Lower lobe of right lung (tissue), 2 donors: Measurements from ENCODE around the gene LMF1. TPM values are rescaled to one million over a fixed set of nuclear protein-coding genes. Genes with fewer than 3 reads are reported as not detected.

Source experiments
- ATAC-seq, 2 donors: fragments of 200-7000 bp; cut with Tn5 transposase; one replicate each; pipeline ENCODE4 v1.9.1; 2020 to 2022; ENCODE audit warnings: mild to moderate bottlenecking in 2 of 2, moderate library complexity in 2 of 2
- DNase-seq: peaks from one replicate; pipeline ENCODE4 v3.0.0-alpha.2; 2020
- H3K27ac ChIP-seq: fragments of 200-600 bp; one replicate; pipeline ENCODE4 v1.8.0; 2022
- H3K27me3 ChIP-seq: fragments of 200-600 bp; one replicate; pipeline ENCODE4 v1.8.0; 2022; ENCODE audit warnings: low read depth
- H3K36me3 ChIP-seq: fragments of 200-600 bp; one replicate; pipeline ENCODE4 v1.8.0; 2022; ENCODE audit warnings: mild to moderate bottlenecking
- H3K4me1 ChIP-seq: fragments of 200-600 bp; one replicate; pipeline ENCODE4 v1.8.0; 2022
- H3K4me3 ChIP-seq: fragments of 200-600 bp; one replicate; pipeline ENCODE4 v1.8.0; 2022; ENCODE audit warnings: mild to moderate bottlenecking
- H3K9me3 ChIP-seq: fragments of 200-600 bp; one replicate; pipeline ENCODE4 v1.8.0; 2022
- intact Hi-C: fragments of 100-400 bp; cut with DNase I; formaldehyde crosslinking; loops from one replicate; pipeline ENCODE4 v1.11.0; 2022
- total RNA-seq: library from RNA; stranded (reverse); fragmentation: NEBNext Ultra II Directional; extraction: Animal tissue kit (Norgen Biotek cat#: 25700); gene quantifications from one replicate; pipeline ENCODE4 v1.2.1, GENCODE V29; 2021
- TF ChIP-seq, protein P1 (sequence below): fragments of 200-600 bp; IDR thresholded peaks from one replicate; pipeline ENCODE4 v1.8.0; 2022; ENCODE audit warnings: antibody characterized with exemption, mild to moderate bottlenecking
- donor health status: DM: no; HTN: yes; CAD: no; lungs with severe emphysema.

The LMF1 gene
- total RNA-seq, 1 donor from 2014 or later, result 23.8 TPM

DNA sequence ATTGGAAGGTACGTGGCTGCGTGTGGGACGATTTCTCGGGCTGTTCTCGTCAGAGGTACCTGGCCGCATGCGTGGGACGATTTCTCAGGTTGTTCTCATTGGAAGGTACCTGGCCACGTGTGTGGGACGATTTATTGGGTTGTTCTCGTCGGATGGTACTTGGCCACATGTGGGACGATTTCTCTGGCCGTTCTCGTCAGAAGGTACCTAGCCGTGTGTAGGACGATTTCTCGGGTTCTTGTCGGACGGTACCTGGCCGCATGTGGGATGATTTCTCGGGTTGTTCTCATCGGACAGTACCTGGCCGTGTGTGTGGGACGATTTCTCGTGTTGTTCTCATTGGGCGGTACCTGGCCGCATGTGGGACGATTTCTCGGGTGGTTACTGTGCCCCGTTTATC lies 120.1 kb downstream of the LMF1 start:
- intact Hi-C loops, result no loop called here
- no peak for DNase-seq
- TF ChIP-seq, protein P1, sequence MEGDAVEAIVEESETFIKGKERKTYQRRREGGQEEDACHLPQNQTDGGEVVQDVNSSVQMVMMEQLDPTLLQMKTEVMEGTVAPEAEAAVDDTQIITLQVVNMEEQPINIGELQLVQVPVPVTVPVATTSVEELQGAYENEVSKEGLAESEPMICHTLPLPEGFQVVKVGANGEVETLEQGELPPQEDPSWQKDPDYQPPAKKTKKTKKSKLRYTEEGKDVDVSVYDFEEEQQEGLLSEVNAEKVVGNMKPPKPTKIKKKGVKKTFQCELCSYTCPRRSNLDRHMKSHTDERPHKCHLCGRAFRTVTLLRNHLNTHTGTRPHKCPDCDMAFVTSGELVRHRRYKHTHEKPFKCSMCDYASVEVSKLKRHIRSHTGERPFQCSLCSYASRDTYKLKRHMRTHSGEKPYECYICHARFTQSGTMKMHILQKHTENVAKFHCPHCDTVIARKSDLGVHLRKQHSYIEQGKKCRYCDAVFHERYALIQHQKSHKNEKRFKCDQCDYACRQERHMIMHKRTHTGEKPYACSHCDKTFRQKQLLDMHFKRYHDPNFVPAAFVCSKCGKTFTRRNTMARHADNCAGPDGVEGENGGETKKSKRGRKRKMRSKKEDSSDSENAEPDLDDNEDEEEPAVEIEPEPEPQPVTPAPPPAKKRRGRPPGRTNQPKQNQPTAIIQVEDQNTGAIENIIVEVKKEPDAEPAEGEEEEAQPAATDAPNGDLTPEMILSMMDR, result no peak
- ATAC-seq, result no peak
- no peaks in the 10 kb centered on the region for H3K9me3 ChIP-seq
- no peak overlapping the region for H3K27ac ChIP-seq
- no peak overlapping the region for H3K4me3 ChIP-seq
- H3K36me3 ChIP-seq, result no peaks in the 10 kb centered on the region
- H3K27me3 ChIP-seq, result no peaks in the 10 kb centered on the region
- no peaks in the 10 kb centered on the region for H3K4me1 ChIP-seq

DNA sequence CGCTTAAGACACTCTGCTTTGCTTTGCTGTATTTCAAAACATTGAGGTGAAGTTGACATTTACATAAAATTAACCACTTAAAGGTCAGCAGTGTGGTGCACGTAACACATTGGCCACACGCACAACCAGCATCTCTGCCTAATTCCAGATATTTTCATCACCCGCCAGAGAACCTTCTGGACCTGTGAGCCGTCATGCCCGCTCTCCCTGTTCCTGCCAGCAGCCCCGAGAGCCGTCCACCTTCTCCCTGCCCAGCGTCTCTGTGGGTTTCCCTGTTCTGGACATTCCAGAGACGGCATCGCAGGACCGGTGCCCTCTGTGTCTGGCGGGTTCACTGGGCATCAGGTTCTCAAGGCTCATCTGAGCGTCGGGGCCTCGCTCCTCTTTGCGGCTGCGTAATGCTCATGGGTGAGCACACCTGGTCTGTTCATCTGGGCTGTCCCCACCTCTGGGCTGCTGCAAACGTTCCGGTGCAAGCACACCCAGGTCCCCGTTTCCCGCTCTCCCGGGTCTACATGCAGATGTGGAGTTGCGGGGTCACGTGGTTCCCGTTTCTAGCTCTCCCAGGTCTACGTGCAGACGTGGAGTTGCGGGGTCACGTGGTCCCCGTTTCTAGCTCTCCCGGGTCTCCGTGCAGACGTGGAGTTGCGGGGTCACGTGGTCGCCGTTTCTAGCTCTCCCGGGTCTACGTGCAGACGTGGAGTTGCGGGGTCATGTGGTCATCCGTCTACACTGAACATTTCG lies 122.1 kb downstream of the LMF1 start:
- TF ChIP-seq, protein P1, result no peak
- intact Hi-C loops, result no loop called here
- ATAC-seq (no peak), DNase-seq (no peak)
- Histone ChIP-seq H3K27me3 (no peaks in the 10 kb centered on the region), H3K4me3 (no peak overlapping the region), H3K4me1 (no peaks in the 10 kb centered on the region), H3K27ac (no peak overlapping the region), H3K9me3 (no peaks in the 10 kb centered on the region), H3K36me3 (no peaks in the 10 kb centered on the region)

DNA sequence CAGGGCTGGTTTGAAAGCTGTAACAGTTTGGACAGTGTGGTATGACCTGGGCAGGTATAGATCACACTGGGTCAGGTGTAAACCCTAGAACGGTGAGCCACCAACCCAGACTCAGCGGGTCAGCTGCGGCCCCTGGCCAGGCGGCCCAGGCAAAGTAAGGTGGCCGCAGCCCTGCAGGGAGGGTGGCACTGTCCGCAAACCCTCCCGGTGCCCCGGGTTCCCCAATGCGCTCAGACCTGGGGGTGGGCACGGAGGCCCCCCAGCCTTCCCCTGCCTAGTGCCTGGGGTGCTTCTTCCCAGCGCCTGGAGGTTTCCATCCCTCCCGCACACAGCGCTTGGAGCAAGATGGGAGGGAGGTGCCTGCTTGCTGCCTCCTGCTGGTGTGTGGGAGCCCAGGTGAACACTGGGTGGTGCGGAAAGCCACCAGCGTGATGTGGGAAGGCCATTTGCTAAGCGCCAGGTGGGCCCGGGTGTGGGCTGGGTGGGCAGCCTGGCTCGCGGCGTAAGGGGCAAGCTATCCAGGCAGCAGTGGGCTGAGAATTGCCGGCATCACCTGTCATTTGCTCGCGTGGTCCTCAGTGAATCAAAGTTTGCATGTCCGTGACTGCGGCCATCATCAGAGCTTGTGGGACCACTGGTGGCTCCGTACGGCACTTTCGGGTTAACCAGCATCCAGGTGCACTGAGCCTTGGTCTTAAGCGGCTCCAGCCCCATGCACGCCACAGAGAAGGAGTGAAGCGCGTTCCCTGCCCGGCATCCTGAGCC lies 122.9 kb downstream of the LMF1 start:
- Histone ChIP-seq H3K36me3 (no peaks in the 10 kb centered on the region), H3K9me3 (no peaks in the 10 kb centered on the region), H3K27me3 (no peaks in the 10 kb centered on the region), H3K4me1 (no peaks in the 10 kb centered on the region), H3K27ac (no peak overlapping the region), H3K4me3 (no peak overlapping the region)
- TF ChIP-seq, protein P1, result no peak
- no peak for DNase-seq
- ATAC-seq, result no peak
- intact Hi-C loops, result no loop called here

DNA sequence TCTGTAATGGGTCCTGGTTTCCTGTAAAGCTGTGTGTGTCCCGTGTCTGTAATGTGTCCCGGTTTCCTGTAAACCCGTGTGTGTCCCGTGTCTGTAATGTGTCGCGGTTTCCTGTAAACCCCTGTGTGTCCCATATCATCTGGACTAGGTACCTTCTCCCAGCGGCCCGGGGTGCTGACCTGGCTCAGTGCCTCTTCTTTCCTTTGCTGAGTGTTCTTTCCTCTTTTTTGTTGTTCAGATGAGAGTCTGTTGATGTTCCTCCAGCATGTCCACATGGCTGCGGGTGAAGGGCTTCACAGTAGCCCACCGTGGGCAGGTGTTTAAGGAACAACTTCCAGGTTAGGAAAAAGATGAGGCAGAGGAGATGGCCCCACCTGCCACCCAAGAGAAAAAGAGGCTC lies 123.6 kb downstream of the LMF1 start:
- no peak overlapping the region for H3K4me3 ChIP-seq
- DNase-seq (no peak), ATAC-seq (no peak)
- intact Hi-C loops, result no loop called here
- H3K27me3 ChIP-seq, result no peaks in the 10 kb centered on the region
- no peaks in the 10 kb centered on the region for H3K4me1 ChIP-seq
- H3K27ac ChIP-seq, result no peak overlapping the region
- TF ChIP-seq, protein P1, result no peak
- H3K36me3 ChIP-seq, result no peaks in the 10 kb centered on the region
- no peaks in the 10 kb centered on the region for H3K9me3 ChIP-seq

DNA sequence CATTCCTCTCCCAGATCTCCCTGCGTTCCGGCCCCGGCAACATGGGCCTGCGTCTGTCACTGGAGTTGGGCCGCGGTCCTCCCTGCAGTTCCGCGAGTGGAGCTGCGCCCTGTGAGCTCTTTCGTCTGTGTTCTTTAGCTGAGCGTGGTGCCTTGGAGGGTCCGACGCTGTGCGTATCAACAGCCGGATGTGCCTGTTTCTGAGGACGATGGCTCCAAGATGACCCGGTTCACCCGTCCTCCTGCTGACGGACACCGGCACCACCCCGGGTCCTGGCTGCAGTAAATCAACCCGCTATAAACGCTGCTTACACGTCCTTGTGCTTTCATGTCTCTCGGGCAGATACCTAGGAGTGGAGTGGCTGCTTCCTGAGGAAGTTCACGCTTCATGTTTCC lies 125.4 kb downstream of the LMF1 start:
- no peak for DNase-seq
- Histone ChIP-seq H3K27me3 (peaks cover 10% of the 10 kb centered on the region), H3K4me3 (no peak overlapping the region), H3K9me3 (no peaks in the 10 kb centered on the region), H3K27ac (no peak overlapping the region), H3K36me3 (no peaks in the 10 kb centered on the region), H3K4me1 (no peaks in the 10 kb centered on the region)
- intact Hi-C loops, result no loop called here
- no peak for ATAC-seq
- TF ChIP-seq, protein P1, result no peak
